SH-SY5Y (cell line): ENCODE data around the gene KPTN.

Source experiments
- GATA2 ChIP-seq: IDR thresholded peaks from 2 replicates; pipeline ENCODE4 v1.6.1; 2011; ENCODE audit warnings: mild to moderate bottlenecking, low read depth, low read length
- GATA3 ChIP-seq: IDR thresholded peaks from 2 replicates; pipeline ENCODE4 v1.6.1; 2011; ENCODE audit warnings: low read depth, mild to moderate bottlenecking, low read length, moderate library complexity

The KPTN gene

GRCh38 chr19:47447470-47448359, 36.3 kb downstream of the KPTN start:
- TF ChIP-seq GATA2 (no peak), GATA3 (no peak)

DNA sequence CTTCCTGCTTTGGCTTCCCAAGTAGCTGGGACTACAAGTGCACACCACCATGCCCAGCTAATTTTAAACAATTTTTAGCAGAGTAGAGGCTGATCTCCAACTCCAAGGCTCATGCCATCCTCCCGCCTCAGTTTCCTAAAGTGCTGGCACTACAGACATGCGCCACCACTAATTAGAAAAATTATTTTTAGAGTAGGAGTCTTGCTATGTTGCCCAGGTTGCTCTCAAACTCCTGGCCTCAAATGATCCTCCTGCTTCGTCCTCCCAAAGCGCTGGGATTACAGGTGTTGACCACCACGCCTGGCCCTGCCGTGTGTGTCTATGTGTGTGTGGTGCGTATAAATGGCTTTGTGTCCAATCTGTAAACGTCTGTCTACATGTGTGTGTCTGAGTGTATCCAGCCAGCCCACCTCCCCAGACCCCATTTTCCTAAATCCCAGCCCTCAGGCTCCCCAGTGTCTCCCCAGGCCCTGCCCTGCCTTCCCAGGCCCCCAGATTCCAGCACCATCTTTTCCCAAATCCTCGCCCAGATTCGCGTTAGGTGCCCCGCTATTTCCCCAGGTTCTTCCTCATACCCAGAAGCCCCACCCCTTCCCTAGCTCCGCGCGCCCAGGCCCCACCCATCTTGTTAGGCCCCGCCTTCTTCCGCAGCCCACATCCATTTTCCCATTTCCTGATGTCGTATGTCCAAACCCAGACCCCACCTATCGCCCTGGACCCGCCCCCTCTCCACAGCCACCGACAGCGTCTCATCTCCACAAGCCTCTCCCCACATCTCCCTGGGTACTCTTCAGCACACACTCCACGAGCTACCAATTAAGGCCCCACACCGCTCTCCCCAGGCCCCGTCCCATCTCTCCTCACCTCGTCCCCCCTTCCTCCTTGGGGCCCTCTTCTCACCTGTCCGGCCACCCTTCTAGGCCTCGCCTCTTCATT, 37.2 kb downstream of the KPTN start:
- TF ChIP-seq GATA3, result no peak
- no peak for TF ChIP-seq GATA2

DNA sequence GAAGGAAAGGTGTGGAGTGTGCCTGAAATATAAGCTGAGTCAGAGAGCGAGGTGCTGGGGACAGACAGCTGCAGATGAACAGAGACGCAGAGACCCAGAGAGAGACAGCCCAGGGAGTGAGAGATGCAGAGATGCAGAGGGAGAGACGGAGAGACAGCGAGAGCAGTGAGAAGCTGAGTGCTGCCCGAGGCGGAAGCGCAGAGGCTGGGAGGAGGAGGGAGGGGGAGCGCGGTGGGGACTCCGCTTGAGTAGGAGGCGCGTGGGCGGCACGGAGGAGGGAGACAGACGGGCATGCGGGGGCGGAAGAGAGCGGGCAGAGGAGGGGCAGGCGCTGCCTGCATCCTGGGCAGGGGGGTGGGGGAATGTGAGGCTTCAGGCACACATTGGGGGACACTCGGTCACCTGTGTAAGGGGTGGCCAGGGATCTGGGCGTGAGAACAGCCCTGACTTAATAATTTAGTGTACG, 38.0 kb downstream of the KPTN start:
- no peak for TF ChIP-seq GATA3
- TF ChIP-seq GATA2, result no peak

GRCh38 chr19:47445527-47445926, 38.5 kb downstream of the KPTN start:
- no peak for TF ChIP-seq GATA2
- TF ChIP-seq GATA3, result no peak

GRCh38 chr19:47444388-47444821, 39.6 kb downstream of the KPTN start:
- no peak for TF ChIP-seq GATA3
- no peak for TF ChIP-seq GATA2

GRCh38 chr19:47443331-47443730, 40.7 kb downstream of the KPTN start:
- TF ChIP-seq GATA3 (no peak), GATA2 (no peak)

- no peak for TF ChIP-seq GATA3
- TF ChIP-seq GATA2, result peak; percentile 57; the same call in 1 of the 2 replicates
These were observed 45.2 kb downstream of the KPTN start for GRCh38 chr19:47438793-47439220.

DNA sequence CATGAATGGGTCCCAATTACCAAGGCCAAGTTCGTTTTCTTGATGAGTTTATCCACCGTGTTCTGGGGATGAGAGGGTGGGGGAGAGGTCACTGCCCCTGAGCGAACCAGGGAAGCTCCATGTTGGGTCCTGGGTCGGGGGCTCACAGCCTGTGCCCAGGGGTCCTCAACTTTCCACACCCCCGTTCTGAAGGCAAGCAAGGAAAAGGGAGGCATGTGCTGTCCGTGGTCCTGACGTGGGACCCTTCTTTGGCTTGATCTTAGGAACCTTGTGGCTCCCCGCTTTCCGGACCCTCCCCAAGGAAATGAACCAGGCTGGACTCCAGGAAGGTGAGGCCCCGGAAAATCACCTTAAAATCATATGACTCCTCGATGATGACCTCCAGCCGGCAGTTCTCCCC, 46.5 kb downstream of the KPTN start:
- TF ChIP-seq GATA3 (no peak), GATA2 (no peak)

DNA sequence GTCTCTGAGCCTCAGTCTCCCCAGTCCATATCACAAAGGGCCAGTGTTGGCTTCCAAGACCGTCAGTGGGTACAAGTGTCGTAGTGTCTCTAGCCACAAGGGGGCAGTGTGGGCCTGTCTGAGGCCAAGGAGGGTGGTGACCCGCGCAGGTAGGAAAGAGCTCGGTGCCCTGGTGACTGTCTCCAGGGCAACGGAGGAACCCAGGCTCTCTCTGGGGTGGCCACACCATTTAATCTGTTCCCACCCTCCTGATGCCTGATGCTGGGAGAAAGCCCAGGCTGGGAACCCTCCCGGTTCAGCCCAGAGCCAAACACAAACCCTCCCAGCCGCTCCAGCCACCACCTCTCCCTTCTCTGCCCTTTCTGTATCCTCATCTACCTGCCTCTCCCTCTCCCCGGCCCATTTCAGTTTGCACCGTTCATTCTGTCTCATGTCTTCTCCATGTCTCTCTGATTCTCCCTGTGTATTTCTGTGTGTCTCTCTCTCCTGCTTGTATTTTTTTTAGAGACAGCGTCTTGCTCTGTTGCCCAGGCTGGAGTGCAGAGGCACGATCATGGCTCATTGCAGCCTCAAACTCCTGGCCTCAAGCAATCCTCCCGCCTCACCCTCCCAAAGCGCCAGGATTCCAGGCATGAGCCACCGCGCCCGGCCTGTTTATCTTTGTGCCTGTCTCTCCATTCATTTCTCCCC, 47.2 kb downstream of the KPTN start:
- TF ChIP-seq GATA2, result no peak
- no peak for TF ChIP-seq GATA3

- no peak for TF ChIP-seq GATA2
- no peak for TF ChIP-seq GATA3
These were observed 48.1 kb downstream of the KPTN start for GRCh38 chr19:47435883-47436417.

DNA sequence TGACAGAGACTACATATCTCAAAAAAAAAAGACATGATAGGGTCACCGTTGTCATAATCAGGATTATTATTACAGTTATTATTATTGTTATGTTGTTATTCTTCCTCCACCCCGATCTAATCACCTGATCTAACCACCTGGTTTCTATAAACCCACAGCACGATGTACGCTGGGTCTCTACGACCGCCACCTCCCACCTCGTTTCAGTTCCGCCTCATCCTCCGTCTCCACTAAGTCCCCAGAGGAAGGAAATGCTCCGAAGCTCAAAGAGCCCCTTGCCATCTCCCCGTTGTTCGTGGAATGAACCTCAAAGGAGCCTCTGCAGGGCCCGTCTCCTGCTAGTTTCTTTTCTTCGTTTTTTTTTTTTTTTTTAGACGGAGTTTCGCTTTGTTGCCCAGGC, 48.8 kb downstream of the KPTN start:
- no peak for TF ChIP-seq GATA2
- TF ChIP-seq GATA3, result no peak

DNA sequence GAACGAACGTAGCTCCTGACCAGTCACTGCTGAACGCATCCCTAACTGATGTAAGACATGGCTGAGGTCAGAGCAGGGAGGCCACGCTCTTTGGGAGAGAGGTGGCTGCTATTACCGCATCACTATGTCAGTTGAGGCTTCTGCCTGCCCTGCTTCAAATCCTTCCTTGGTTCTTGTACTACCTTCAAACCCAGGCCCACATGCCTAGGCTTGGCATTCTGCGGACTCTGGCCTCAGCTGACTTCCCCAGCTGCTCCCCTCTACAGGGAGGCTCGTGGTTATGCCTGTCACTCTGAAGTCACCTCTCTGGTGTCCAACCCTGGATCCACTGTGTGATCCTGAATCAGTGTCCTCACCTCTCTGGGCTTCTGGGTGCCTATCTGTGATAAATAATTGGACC, 49.9 kb downstream of the KPTN start:
- no peak for TF ChIP-seq GATA3
- no peak for TF ChIP-seq GATA2

GRCh38 chr19:47433121-47433520, 50.9 kb downstream of the KPTN start:
- no peak for TF ChIP-seq GATA2
- no peak for TF ChIP-seq GATA3

DNA sequence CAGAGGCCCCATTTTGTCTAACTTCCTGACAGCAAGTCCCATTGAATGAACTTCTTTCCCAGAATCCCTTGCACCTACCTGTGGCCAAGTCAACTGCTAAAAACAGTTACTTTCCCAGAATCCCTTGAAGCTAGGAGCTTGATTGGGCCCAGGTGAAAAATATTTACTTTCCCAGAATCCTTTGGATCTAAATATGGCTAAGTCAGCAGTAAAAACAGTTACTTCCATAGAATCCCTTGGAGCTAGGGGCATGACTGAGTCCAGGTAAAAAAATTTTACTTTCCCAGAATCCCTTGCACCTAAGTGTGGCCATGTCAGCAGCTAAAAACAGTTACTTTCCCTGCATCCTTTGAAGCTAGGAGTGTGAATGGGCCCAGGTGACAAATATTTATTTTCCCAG, 51.5 kb downstream of the KPTN start:
- TF ChIP-seq GATA2 (no peak), GATA3 (no peak)
